UCSD-AML1 (cell line): ENCODE data around the gene AHSG.

Experiments used
- DNase-seq: peaks from one replicate; lab custom pipeline; 2025; ENCODE audit not compliant: unreplicated experiment; lab: John Stamatoyannopoulos, UW

The AHSG gene

DNA sequence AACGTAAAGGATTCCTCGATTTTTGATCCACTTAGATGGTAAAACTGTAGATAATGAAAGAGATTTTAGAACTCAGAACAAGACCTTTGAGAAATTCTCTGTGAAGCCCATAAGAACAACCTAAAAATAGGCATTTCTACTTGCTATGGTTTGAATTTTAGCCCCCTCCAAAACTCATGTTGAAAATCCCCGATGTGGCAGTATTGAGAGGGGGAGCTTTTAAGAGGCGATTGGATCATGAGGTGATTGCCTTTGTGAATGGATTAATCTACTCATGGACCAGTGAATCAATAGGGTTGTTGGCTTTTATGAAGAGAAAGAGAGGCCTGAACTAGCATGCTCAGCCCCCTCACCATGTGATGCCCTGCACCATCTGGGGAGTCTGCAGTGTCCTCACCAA is 20.2 kb upstream of the AHSG start:
- DNase-seq = no peak

DNA sequence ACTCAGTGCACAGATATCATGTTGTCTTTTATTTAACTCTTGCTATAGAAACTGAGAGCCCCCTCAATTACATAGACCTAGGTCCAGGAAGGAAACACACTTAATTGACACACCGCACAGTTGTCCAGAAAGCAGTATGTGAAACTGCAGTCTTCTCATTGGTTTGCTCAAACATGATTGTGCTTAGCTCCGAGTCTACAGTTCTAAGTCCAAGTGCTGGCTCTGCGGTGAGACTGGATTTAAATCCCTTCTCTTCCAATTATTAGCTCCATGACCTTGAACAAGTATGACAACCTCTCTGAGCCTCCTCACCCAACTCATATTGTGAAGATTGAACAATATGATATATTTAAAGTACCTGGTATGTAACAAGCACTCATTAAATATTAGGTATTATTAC is 19.0 kb upstream of the AHSG start:
- DNase-seq = no peak

DNA sequence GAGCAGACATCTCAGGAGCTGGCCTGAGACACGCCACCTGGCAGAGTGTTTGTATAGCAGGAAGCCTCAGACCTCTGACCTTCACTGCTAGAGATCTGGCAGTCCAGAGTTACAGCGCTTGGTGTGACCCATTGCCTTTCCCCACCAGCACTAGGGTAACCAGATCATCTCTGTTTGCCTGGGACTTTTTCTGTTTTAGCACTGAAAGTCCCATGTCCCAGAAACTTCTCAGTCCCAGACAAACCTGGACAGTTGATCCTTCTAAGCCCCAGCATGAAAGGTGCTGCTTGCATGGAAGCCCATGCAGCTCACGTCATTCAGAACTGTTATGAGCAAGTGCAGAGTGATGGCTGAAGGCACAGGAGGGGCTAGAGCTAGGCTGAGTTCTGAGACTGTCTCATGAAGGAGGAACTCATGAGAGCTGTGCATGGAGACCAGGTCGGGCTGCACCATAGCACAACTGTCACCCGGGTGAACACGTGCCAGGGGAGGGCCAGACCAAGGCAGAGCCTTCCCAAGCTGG is 18.2 kb upstream of the AHSG start:
- no peak for DNase-seq

DNA sequence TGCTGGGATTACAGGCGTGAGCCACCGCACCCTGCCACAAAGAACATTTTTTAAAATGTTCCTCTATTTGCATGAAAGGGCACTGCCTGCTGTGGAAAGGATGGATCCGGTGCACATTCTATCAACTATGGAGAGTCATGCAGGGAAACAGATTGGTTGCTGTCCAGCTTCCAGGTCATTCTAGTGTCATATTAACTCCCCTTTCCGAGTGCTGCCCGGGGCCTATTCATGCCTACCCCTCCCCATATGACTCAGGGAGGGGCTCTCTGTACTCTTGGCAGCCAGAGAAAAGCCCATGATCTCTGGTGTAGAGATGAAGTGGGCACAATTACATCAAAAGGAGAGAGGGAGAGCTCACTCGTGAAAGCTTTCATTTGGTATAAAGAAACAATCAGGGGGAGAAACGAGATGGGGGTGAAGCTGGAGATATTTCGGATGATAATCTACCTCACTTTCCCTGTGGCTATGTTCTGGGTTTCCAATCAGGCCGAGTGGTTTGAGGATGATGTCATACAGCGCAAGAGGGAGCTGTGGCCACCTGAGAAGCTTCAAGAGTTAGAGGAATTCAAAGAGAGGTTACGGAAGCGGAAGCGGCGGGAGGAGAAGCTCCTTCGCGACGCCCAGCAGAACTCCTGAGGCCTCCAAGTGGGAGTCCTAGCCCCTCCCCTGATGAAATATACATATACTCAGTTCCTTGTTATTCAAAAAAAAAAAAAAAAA is 16.1 kb upstream of the AHSG start:
- DNase-seq = no peak

- DNase-seq = no peak
Measured at GRCh38 chr3:186598108-186598784, 14.6 kb upstream of the AHSG start.

DNA sequence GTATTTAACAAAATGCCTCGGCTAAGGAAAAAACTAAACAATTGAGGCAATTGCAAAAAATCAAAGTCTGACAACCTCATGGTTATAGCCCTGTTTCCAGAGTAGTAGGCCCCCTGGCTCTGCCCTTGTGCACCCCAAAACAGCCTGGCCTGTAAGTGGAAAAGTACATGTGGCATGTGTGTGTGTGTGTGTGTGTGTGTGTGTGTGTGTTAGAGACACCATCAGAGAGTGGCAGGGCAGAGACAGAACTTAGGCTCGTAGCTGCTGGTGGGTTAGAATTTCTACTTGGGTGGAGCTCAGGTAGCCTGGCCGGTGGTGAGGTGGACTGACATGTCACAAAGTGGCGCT is 14.1 kb upstream of the AHSG start:
- DNase-seq = no peak

GRCh38 chr3:186599142-186599784 is 13.6 kb upstream of the AHSG start:
- no peak for DNase-seq

DNA sequence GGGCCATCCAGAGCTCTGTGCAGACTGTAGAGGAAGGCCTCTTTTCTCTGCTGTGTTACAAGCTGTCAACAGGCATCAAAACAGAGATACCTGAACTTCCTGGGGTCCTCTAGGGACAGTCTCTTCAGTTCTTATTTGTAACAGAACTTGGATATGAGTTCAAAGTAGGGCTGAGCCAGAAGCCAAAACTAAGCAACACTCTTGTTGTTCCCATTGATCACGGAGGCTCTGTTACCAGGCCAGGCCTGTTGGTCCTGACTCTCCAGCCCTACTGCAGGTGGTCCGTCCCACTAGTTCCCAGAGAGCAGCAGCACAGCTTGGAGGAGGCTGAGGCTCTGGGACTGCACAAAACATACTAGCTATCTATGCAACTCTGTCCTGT is 13.1 kb upstream of the AHSG start:
- no peak for DNase-seq

DNA sequence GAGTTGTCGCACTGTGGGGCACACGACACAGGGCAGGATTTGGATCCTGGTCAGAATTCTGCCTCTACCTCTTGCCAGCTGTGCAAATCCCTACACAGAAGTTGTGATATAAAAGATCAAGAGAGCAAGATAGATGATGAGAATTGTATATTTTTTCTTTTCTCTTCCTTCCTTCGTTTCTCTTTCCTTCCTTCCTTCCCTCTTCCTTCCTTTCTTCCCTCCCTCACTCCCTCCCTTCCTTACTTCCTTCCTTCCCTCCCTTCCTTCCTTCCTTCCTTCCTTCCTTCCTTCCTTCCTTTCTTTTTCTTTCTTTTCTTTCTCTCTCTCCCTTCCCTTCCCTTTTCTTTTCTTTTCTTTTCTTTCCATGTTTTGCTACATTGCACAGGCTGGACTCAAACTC is 12.0 kb upstream of the AHSG start:
- no peak for DNase-seq

- no peak for DNase-seq
Measured at GRCh38 chr3:186603159-186603558, 9.7 kb upstream of the AHSG start.

GRCh38 chr3:186605078-186605477 is 7.8 kb upstream of the AHSG start:
- no peak for DNase-seq

DNA sequence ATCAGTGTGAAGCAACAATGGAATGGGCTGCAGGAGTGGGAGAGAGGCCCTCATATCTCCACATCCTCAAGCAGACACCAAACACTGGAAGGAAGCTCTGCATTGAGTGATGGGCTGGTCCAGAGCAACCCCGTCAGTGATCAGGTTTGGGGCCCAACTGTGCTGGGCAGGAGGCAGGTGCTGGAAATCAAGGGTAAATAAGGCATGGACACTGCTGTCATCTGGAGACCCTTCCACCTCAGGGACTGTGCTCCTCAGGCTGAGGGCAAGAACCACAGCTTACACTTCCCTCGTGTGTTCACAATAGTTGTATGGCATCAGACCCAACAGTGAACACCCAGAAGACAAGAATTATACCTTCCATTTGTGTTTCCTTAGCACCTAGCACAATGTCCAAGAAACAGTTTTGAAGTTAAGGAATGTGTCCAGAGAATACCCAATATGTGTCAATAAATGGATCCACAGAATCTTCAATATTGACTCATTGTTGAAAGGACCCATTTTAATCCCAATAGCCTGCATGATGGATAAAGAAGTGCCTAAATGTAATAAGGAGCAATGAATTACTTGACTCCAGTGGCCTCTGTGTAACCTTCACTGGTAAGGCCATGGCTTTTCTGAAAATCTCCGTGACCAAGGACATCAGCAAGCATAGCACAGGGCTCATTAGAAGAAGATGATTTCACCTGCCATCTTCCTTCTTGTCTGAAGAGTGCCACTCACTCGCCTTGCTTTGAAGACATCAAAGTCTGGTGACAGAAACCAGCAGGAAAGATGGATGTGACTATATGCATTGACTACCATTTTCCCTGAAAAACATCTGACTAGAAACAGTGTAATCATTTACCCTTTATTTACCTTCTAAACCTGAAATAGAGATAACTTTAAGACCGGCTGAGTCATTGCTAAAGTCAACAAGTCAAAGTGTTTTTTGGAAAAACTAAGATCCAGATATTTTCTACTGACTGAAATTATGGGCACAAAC is 7.0 kb upstream of the AHSG start:
- DNase-seq = no peak

DNA sequence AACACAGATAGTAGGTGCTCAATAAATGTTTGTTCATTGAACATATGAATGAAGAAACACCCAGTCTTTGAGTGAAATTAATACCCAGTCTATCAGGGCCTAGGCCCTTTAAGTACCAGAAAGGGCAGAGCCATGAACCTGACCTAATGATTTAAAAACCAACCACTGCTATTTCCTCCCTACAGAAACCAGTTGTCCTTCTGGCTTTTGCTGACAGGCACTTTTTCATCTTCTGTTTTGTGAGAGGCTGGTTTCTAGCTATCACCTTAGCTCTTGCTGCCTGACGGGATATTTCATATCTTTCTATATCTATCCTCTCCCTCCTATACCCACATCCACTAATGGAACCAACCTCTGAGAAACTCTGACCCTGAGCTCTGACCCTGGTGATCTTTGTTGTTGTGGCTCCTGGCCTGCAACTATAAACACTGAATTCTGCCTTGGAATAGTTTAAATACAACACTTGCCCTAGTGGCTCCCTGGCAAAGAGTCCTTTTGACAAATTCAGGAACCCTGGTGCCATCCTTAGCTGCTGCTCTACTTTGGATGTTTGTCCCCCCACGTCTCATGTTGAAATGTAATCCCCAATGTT is 4.1 kb upstream of the AHSG start:
- no peak for DNase-seq

- DNase-seq = peak; percentile 31
Measured at GRCh38 chr3:186609247-186609868, 3.5 kb upstream of the AHSG start.

- no peak for DNase-seq
Measured at GRCh38 chr3:186612065-186612464, 795 bp upstream of the AHSG start.

- DNase-seq = no peak
Measured at GRCh38 chr3:186613637-186614265, 891 bp downstream of the AHSG start.

DNA sequence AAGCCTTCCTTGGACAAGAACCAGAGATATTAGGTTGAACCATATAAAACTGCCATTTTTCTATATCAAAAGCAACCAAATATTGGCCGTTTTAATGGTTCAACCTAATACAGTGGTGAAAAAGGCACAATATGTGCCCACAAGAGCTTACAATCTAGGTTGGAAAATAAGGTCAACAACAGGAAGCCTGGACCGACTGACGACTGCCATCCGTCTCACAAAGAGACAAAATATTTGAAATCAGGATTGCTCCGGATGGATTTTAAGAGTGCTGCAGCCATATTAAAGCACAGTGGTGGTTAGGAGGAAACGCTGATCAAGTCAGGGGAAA is 1.4 kb downstream of the AHSG start:
- DNase-seq = no peak

DNA sequence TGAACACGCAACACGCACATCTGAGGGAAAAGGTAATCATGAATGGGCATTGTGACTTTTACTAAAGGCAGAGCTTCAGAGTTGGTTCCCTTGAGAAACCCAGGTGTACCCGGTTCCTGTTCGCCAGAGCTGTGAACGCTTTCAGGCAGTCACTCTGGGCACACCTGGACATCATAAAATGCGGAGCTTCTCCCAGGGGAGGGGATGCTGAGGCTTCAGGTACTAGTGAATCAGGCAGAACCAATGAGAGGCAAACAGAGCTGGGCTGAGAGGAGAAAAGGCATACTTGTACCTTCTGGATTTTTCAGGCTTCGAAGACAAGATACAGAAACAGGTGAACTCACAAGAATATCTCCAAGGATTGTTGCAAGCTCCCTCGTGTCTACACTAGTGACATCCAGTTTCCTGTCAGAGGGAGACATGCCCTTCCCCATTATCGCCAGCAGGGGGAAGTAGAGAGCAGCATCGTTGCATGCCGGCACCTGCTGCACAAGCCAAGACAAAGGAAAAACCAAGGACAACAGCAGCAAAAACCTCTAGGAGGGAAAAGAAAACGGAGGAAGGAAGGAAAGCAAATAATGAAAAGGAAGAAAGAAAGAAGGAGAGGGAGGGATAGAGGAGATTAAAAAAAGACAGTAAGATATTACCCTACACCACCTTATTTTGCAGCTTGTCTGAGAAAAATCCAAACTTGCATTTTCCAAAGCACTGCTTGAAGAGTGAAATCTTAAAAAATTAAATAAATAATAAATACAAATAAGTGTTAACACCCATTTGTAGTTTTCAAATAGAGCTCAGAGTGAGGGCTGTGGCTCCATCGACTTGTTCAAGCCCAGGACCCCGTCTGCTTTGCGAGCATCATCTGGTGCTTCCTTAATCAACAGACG is 2.0 kb downstream of the AHSG start:
- DNase-seq = peak; percentile 61

DNA sequence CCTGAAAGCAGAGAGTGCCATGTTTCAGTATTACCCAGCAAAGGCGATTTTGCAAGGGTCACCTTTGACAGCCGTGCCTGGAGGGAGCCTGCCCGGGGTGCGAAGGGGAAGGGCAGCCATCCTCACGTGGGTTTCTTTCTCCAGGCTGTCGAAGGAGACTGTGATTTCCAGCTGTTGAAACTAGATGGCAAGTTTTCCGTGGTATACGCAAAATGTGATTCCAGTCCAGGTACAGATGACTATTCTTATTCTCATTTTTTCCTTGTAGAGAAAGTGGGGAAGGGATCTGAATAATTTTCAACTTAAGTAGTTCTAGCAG is 3.4 kb downstream of the AHSG start:
- DNase-seq = no peak
